ENCODE data around the gene DCHS2. TPM values are rescaled to one million over a fixed set of nuclear protein-coding genes. Genes with fewer than 3 reads are reported as not detected.
A peak's percentile ranks its signal among the peaks of the same experiment; 100 is the strongest.

The DCHS2 gene
- total and polyA plus RNA-seq, 2 of the 8 experiments (the other 6 are each of a cell fraction or from before 2014, with no cell fraction given) = 0.54 to 2.6 TPM

DNA sequence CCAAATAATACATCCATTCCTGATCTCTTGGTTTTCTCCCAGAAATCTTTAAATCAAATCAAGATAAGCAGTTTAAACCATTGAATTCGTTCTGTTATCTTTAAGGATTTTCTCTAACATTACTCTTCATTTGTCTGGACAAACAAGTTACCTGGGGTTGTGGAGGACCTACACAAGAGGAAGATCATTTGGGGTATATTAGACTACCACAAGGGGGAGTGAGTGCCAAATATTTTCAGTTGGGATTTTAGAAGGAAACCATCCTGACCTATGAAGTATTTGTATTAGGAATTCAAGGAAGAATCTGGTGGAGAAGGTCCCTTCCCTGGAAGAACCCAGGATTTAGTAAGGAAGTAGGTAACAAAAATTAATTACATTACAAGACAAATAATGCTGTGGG lies 12.0 kb upstream of the DCHS2 start:
- Histone ChIP-seq H2BK15ac (ENCODE audit: low read length) (no peak overlapping the region), H3K4ac (replicated peaks; ENCODE audit: insufficient read length, low read depth, low read length) (no peak overlapping the region), H2BK12ac (ENCODE audit: low read depth, low read length) (no peak overlapping the region), H4K91ac (replicated peaks; ENCODE audit: insufficient read length, low read length) (no peak overlapping the region), H3K14ac (ENCODE audit: insufficient read length) (no peak overlapping the region), H2BK20ac (ENCODE audit: low read length) (no peak overlapping the region), H2BK5ac (ENCODE audit: low read depth, low read length) (no peak overlapping the region), H3K79me2 (ENCODE audit: control insufficient read depth in 1 of 2, insufficient read depth in 2 of 2, low read length in 2 of 2) (no peaks in the 10 kb centered on the region), H3K27ac (ENCODE audit: low read depth, low read length) (no peak overlapping the region), H3K4me2 (ENCODE audit: insufficient read depth in 1 of 2, low read depth in 2 of 2, low read length in 2 of 2) (no peak overlapping the region), H3K9ac (replicated peaks in 1 of 4; ENCODE audit: extremely low read depth in 1 of 4, low read depth in 3 of 4, low read length in 3 of 4) (no peak overlapping the region), H3K23ac (ENCODE audit: insufficient read length) (no peak overlapping the region), H3K4me3 (ENCODE audit: extremely low read depth in 1 of 4, insufficient read depth in 2 of 4, low read depth in 3 of 4, low read length in 4 of 4) (no peak overlapping the region), H4K20me1 (replicated peaks in 1 of 2; ENCODE audit: control insufficient read depth in 1 of 2, insufficient read depth in 2 of 2, low read length in 2 of 2) (no peaks in the 10 kb centered on the region), H3K56ac (replicated peaks; ENCODE audit: insufficient read length, low read depth, low read length) (no peak overlapping the region), H3K36me3 (ENCODE audit: control insufficient read depth in 2 of 4, insufficient read depth in 4 of 4, low read length in 3 of 4) (no peaks in the 10 kb centered on the region), H3K23me2 (ENCODE audit: low read depth, low read length) (no peaks in the 10 kb centered on the region), H3K9me3 (ENCODE audit: insufficient read depth in 2 of 2, low read depth in 1 of 2, low read length in 1 of 2) (no peaks in the 10 kb centered on the region), H3K18ac (ENCODE audit: extremely low read depth, low read length) (no peak overlapping the region), H4K8ac (ENCODE audit: extremely low read depth, insufficient read depth, low read length) (no peak overlapping the region), H2BK120ac (replicated peaks; ENCODE audit: low read depth, low read length) (no peak overlapping the region), H3K27me3 (replicated peaks in 1 of 4; ENCODE audit: control insufficient read depth in 3 of 4, extremely low read depth in 1 of 4, insufficient read depth in 3 of 4, low read length in 3 of 4) (no peaks in the 10 kb centered on the region), H2AFZ (ENCODE audit: low read length) (no peak overlapping the region), H2AK5ac (ENCODE audit: low read depth, low read length) (no peak overlapping the region), H3K79me1 (ENCODE audit: low read depth, low read length) (no peaks in the 10 kb centered on the region), H3K4me1 (replicated peaks in 1 of 4; ENCODE audit: control insufficient read depth in 3 of 4, insufficient read depth in 4 of 4, low read length in 3 of 4) (no peaks in the 10 kb centered on the region; a peak in 1 of 7 replicates), H4K5ac (ENCODE audit: insufficient read length, low read depth, low read length) (no peak overlapping the region)
- POLR2A ChIA-PET (ENCODE audit: partially characterized antibody) = no interaction called here
- 33% methylated on average over 1 of the region's 1 CpG; no CpG with 5 or more reads in 1 of the 2 experiments for WGBS, 2 experiments (ENCODE audit: extremely low coverage in 1 of 2, insufficient coverage in 1 of 2, insufficient read length in 1 of 2, insufficient replicate concordance in 2 of 2, low coverage in 1 of 2, low lambda C conversion rate in 2 of 2, missing lambda C conversion rate in 1 of 2)
- peak; percentile 24 for FAIRE-seq
- CTCF ChIA-PET (ENCODE audit: partially characterized antibody) = interaction anchor here (0.8 to 9.6 kb wide), 20 partner anchors 8 to 711 kb away, joined by 3 to 97 read pairs (median 4); partner anchors contain the start of gene DCHS2
- TF ChIP-seq ZNF274 (IDR thresholded peaks at IDR 0.05; ENCODE audit: borderline replicate concordance, extremely low read depth, low read length) (no peak), SIX5 (IDR thresholded peaks at IDR 0.05; ENCODE audit: low read depth, low read length) (no peak), HDAC2 (IDR thresholded peaks at IDR 0.05; ENCODE audit: borderline replicate concordance in 1 of 2, low read depth in 2 of 2, low read length in 2 of 2) (no peak), FOSL1 (IDR thresholded peaks at IDR 0.05; ENCODE audit: insufficient read depth, low read depth, low read length) (no peak), RAD21 (IDR thresholded peaks at IDR 0.05 in 1 of 2, conservative IDR thresholded peaks at IDR 0.05 in 1 of 2; ENCODE audit: low read depth in 2 of 2, low read length in 2 of 2) (peak; percentile 35 to 48), HDAC6 (IDR thresholded peaks at IDR 0.05; ENCODE audit: low read depth, low read length) (no peak), CBX8 (IDR thresholded peaks at IDR 0.05; ENCODE audit: borderline replicate concordance, low read depth, low read length) (no peak)
- TF ChIP-seq, protein P1, sequence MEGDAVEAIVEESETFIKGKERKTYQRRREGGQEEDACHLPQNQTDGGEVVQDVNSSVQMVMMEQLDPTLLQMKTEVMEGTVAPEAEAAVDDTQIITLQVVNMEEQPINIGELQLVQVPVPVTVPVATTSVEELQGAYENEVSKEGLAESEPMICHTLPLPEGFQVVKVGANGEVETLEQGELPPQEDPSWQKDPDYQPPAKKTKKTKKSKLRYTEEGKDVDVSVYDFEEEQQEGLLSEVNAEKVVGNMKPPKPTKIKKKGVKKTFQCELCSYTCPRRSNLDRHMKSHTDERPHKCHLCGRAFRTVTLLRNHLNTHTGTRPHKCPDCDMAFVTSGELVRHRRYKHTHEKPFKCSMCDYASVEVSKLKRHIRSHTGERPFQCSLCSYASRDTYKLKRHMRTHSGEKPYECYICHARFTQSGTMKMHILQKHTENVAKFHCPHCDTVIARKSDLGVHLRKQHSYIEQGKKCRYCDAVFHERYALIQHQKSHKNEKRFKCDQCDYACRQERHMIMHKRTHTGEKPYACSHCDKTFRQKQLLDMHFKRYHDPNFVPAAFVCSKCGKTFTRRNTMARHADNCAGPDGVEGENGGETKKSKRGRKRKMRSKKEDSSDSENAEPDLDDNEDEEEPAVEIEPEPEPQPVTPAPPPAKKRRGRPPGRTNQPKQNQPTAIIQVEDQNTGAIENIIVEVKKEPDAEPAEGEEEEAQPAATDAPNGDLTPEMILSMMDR (IDR thresholded peaks at IDR 0.05; ENCODE audit: control extremely low read depth in 1 of 3, insufficient read depth in 1 of 3, low read depth in 1 of 3, low read length in 3 of 3) = peak in 2 of 3 experiments; percentile 42 to 54; a peak in 1 of 4 replicates
- DNase-seq (ENCODE audit: low read depth in 1 of 2, low spot score in 2 of 2) = no peak

Data from H1 (cell line).